ENCODE data around the gene ACACA. TPM values are rescaled to one million over a fixed set of nuclear protein-coding genes. Genes with fewer than 3 reads are reported as not detected.

Gene ACACA
- total and polyA plus RNA-seq, 12 donors: 5.6 to 28.0 (median 16.2) TPM

DNA sequence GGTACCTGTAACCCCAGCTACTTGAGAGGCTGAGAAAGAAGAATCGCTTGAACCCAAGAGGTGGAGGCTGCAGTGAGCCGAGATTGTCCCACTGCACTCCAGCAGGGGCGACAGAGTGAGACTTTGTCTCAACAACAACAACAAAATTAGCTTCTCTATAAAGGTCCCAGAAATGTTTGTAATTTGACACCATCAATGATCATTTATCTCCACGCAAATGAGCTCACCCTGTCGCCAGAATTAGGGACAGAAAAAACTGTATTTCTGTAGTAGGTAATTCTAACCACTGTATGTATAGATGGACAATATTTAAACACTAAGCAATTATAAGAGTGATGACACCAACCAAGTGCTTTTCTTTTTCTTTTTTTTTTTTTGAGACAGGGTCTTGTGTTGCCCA lies 20.2 kb downstream of the ACACA start:
- no peak for ATAC-seq
- H3K36me3 ChIP-seq: no peaks in the 10 kb centered on the region
- DNase-seq: no peak
- WGBS, 2 donors: 93 to 94% methylated on average over 5 of the region's 5 CpGs
- no peaks in the 10 kb centered on the region for H3K9me3 ChIP-seq
- TF ChIP-seq, protein P1, sequence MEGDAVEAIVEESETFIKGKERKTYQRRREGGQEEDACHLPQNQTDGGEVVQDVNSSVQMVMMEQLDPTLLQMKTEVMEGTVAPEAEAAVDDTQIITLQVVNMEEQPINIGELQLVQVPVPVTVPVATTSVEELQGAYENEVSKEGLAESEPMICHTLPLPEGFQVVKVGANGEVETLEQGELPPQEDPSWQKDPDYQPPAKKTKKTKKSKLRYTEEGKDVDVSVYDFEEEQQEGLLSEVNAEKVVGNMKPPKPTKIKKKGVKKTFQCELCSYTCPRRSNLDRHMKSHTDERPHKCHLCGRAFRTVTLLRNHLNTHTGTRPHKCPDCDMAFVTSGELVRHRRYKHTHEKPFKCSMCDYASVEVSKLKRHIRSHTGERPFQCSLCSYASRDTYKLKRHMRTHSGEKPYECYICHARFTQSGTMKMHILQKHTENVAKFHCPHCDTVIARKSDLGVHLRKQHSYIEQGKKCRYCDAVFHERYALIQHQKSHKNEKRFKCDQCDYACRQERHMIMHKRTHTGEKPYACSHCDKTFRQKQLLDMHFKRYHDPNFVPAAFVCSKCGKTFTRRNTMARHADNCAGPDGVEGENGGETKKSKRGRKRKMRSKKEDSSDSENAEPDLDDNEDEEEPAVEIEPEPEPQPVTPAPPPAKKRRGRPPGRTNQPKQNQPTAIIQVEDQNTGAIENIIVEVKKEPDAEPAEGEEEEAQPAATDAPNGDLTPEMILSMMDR (IDR thresholded peaks at IDR 0.05): no peak
- H3K4me1 ChIP-seq: peaks cover 0 to 7% (median 3%) of the 10 kb centered on the region in 9 donors
- intact Hi-C loops (cut with DNase I): no loop called here
- H3K27me3 ChIP-seq: no peaks in the 10 kb centered on the region
- H3K4me3 ChIP-seq: no peak overlapping the region
- no peak overlapping the region for H3K27ac ChIP-seq

DNA sequence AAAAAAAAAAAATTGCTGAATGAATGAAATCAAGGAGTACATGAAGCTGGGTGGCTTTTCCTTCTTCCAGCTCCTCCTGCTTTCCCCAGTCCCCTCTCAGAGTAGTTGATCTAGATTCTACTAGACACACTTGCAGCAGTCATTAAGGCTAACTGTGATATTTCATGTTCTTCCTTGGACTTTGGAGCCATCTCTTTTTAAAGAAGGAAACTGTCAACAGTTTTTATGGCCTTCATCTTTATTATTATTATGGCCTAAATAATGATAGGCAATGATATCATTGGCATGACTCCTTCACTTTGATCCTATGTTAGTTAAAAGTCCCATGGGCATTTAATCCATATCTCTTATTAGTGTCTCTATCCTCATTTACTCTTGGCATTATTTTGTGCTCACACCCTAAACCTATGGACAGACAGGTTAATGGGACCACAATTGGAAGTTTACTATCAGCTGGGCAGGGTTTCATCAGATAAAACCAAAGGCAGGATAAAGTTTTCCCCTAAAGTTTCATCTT lies 21.1 kb downstream of the ACACA start:
- Histone ChIP-seq H3K36me3 (no peaks in the 10 kb centered on the region), H3K27ac (no peak overlapping the region), H3K4me1 (no peaks in the 10 kb centered on the region), H3K4me3 (no peak overlapping the region), H3K9me3 (no peaks in the 10 kb centered on the region), H3K27me3 (no peaks in the 10 kb centered on the region)
- intact Hi-C loops (cut with DNase I): no loop called here
- no peak for DNase-seq
- ATAC-seq: no peak
- TF ChIP-seq, protein P1 (IDR thresholded peaks at IDR 0.05): no peak

DNA sequence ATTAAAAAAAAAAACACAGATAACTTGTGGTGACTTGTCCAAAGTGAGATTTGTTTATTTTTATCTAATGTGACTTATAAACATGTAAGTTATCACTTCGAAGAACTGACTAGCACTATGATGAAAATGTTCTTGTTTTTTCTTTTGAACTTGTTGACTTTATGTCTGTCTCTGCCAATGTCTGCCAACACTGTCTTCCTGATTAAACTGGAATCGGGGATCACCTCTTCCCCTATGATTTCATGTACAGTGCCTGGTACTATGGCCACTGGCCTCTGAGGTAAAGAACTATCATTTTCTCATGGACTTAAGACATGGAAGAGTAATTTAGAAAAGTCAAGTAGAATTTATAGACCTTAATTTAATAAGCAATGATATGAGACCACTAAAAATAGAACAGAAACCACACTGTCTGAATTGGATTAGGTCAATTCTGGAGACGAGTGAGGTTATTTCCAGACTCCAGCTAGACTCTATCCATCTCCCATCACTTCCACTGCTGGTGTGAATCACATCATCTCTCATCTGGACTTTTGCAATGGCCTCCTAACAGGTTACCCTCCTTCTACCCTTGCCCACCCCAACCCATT lies 22.0 kb downstream of the ACACA start:
- intact Hi-C loops (cut with DNase I): no loop called here
- DNase-seq: no peak

DNA sequence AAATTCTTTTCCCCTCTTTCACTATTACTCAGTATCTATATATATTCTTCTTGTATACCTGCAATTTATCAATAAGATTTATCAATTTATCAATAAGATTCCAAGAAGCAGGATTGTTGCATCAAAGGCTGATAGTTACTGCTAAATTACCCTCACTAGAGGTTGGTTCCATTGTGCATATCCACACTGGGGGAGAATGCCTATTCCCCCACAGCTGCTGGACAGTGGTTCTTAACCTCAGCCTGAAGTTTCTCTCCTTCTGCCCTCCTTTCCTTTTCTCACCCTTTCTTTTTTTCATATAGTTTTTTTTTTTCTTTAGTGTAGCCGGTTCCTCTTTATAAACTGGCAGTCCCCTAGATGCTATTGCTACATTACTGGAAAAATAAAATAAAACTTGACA lies 24.6 kb downstream of the ACACA start:
- Histone ChIP-seq H3K27ac (no peak overlapping the region), H3K27me3 (no peaks in the 10 kb centered on the region), H3K4me1 (no peaks in the 10 kb centered on the region), H3K36me3 (no peaks in the 10 kb centered on the region), H3K9me3 (no peaks in the 10 kb centered on the region), H3K4me3 (no peak overlapping the region)
- DNase-seq (no peak), ATAC-seq (no peak)
- WGBS, 2 donors: 95 to 97% methylated on average over 1 of the region's 1 CpG
- TF ChIP-seq, protein P1 (IDR thresholded peaks at IDR 0.05): no peak
- intact Hi-C loops (cut with DNase I): no loop called here

More for the DNA sequence above, 22.0 kb downstream of the ACACA start:
- no peak for ATAC-seq
- no peak overlapping the region for H3K4me3 ChIP-seq
- H3K4me1 ChIP-seq: no peaks in the 10 kb centered on the region
- no peaks in the 10 kb centered on the region for H3K36me3 ChIP-seq
- 69 to 71% methylated on average over 3 of the region's 3 CpGs for WGBS, 2 donors
- H3K27me3 ChIP-seq: no peaks in the 10 kb centered on the region
- H3K27ac ChIP-seq: no peak overlapping the region
- no peaks in the 10 kb centered on the region for H3K9me3 ChIP-seq
- TF ChIP-seq, protein P1 (IDR thresholded peaks at IDR 0.05): no peak

Data from heart right ventricle (tissue), 16 donors.